ENCODE data around the gene FAM50A.

GRCh38 chrX:154465601-154466000 is 21.7 kb downstream of the FAM50A start:
- TF ChIP-seq, protein P1, sequence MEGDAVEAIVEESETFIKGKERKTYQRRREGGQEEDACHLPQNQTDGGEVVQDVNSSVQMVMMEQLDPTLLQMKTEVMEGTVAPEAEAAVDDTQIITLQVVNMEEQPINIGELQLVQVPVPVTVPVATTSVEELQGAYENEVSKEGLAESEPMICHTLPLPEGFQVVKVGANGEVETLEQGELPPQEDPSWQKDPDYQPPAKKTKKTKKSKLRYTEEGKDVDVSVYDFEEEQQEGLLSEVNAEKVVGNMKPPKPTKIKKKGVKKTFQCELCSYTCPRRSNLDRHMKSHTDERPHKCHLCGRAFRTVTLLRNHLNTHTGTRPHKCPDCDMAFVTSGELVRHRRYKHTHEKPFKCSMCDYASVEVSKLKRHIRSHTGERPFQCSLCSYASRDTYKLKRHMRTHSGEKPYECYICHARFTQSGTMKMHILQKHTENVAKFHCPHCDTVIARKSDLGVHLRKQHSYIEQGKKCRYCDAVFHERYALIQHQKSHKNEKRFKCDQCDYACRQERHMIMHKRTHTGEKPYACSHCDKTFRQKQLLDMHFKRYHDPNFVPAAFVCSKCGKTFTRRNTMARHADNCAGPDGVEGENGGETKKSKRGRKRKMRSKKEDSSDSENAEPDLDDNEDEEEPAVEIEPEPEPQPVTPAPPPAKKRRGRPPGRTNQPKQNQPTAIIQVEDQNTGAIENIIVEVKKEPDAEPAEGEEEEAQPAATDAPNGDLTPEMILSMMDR (conservative IDR thresholded peaks at IDR 0.05): no peak
- TF ChIP-seq ZFX (IDR thresholded peaks at IDR 0.05): no peak
